Panc1 (cell line): Measurements from ENCODE around the gene C10orf88.

Experiments
- CTCF ChIP-seq: fragments of 450-650 bp; IDR thresholded peaks from 2 replicates; pipeline ENCODE4 v1.5.1; 2017; ENCODE audit warnings: mild to moderate bottlenecking
- POLR2AphosphoS5 ChIP-seq: IDR thresholded peaks from 2 replicates; pipeline ENCODE4 v1.6.1; 2012; ENCODE audit warnings: mild to moderate bottlenecking, low read depth, low read length, moderate library complexity
- REST ChIP-seq, 2 experiments: IDR thresholded peaks; 2 replicates each; pipeline ENCODE4 v1.6.1; 2011 to 2012; ENCODE audit warnings: low read depth in 2 of 2, control low read depth in 1 of 2, low read length in 1 of 2, mild to moderate bottlenecking in 1 of 2, moderate library complexity in 1 of 2; ENCODE audit not compliant: insufficient read depth in 1 of 2
- SIN3A ChIP-seq: IDR thresholded peaks from 2 replicates; pipeline ENCODE4 v1.6.1; 2012; ENCODE audit warnings: low read depth, mild to moderate bottlenecking, low read length, moderate library complexity, borderline replicate concordance; ENCODE audit not compliant: insufficient read depth

- no peak for TF ChIP-seq POLR2AphosphoS5
- no peak for TF ChIP-seq CTCF
- no peak for TF ChIP-seq REST (IDR thresholded peaks at IDR 0.05; ENCODE audit: insufficient read depth in 1 of 2, low read depth in 2 of 2, low read length in 1 of 2)
- TF ChIP-seq SIN3A: no peak
These were observed 22.7 kb downstream of the C10orf88 start for GRCh38 chr10:122931088-122931906.
